Kidney (tissue), 14 donors: Measurements from ENCODE around the gene ZBTB40. TPM values are rescaled to one million over a fixed set of nuclear protein-coding genes. Genes with fewer than 3 reads are reported as not detected.

Experiments used
- DNase-seq, 5 donors: peaks; one replicate each; pipeline ENCODE4 v3.0.0-alpha.2; 2013 to 2020
- FAIRE-seq: peaks from 2 replicates; lab custom pipeline; 2012; peaks lifted over from hg19 to GRCh38; lab: Jason Lieb, UNC
- H3K27ac ChIP-seq, 2 donors: one replicate each; pipeline ENCODE4 v1.7.0; 2013; ENCODE audit warnings: low read depth in 2 of 2, low read length in 2 of 2, inconsistent platforms in 1 of 2
- H3K27me3 ChIP-seq: one replicate; pipeline ENCODE4 v1.7.1; 2013; ENCODE audit warnings: low read length, inconsistent platforms; ENCODE audit not compliant: control insufficient read depth, insufficient read depth
- H3K36me3 ChIP-seq, 3 donors: one replicate each; pipeline versions ENCODE4 v1.7.0 to v1.7.1; 2013; ENCODE audit warnings: low read length in 3 of 3, control low read depth in 1 of 3, inconsistent platforms in 1 of 3; ENCODE audit not compliant: insufficient read depth in 3 of 3, control insufficient read depth in 2 of 3
- H3K4me1 ChIP-seq, 3 donors: one replicate each; pipeline versions ENCODE4 v1.7.0 to v1.7.1; 2013; ENCODE audit warnings: low read length in 3 of 3, inconsistent platforms in 1 of 3, low read depth in 1 of 3; ENCODE audit not compliant: control insufficient read depth in 2 of 3, insufficient read depth in 2 of 3
- H3K4me3 ChIP-seq, 3 donors: one replicate each; pipeline versions ENCODE4 v1.7.0 to v1.8.1; 2013; ENCODE audit warnings: low read length in 3 of 3, control low read depth in 1 of 3, inconsistent platforms in 1 of 3
- H3K9ac ChIP-seq, 3 donors: one replicate each; pipeline versions ENCODE4 v1.7.0 to v1.7.1; 2013; ENCODE audit warnings: low read length in 3 of 3, control low read depth in 1 of 3, inconsistent platforms in 1 of 3
- H3K9me3 ChIP-seq, 3 donors: one replicate each; pipeline versions ENCODE4 v1.7.0 to v1.7.1; 2013; ENCODE audit warnings: low read length in 3 of 3, control low read depth in 1 of 3, inconsistent platforms in 1 of 3; ENCODE audit not compliant: control insufficient read depth in 2 of 3, insufficient read depth in 1 of 3
- intact Hi-C: fragments of 100-400 bp; cut with DNase I; formaldehyde crosslinking; loops from one replicate; pipeline ENCODE4 v1.11.1; 2022
- polyA plus RNA-seq: library from polyadenylated mRNA; stranded (reverse); fragments of 350-450 nt; fragmentation: Illumina TruSeq; extraction: RNeasy Lipid Tissue Mini Kit (QIAGEN cat#74804); gene quantifications from one replicate; pipeline ENCODE4 v1.2.3, GENCODE V29; 2014; ENCODE audit warnings: low read depth, low replicate concordance; ENCODE audit not compliant: insufficient read depth
- total RNA-seq: library from RNA; stranded (reverse); fragmentation: NEBNext Ultra II Directional; extraction: Animal tissue kit (Norgen Biotek cat#: 25700); gene quantifications from one replicate; pipeline ENCODE4 v1.2.1, GENCODE V29; 2021
- TF ChIP-seq, protein P1 (sequence below): IDR thresholded peaks from 3 replicates; pipeline ENCODE4 v1.5.1; 2012; ENCODE audit warnings: mild to moderate bottlenecking, moderate library complexity, borderline replicate concordance; ENCODE audit not compliant: insufficient read depth; ENCODE audit errors: extremely low read depth
- donor health status: control.
- donor health status: control.
- donor health status: control.
- donor health status: control.
- donor health status: control.
- donor health status: DM: yes; HTN: yes; CAD: no.
- donor health status: Normal renal cell carcinoma (clear cell type).

Gene ZBTB40
- total and polyA plus RNA-seq, 2 donors from 2014 or later = 4.3 to 17.4 TPM

DNA sequence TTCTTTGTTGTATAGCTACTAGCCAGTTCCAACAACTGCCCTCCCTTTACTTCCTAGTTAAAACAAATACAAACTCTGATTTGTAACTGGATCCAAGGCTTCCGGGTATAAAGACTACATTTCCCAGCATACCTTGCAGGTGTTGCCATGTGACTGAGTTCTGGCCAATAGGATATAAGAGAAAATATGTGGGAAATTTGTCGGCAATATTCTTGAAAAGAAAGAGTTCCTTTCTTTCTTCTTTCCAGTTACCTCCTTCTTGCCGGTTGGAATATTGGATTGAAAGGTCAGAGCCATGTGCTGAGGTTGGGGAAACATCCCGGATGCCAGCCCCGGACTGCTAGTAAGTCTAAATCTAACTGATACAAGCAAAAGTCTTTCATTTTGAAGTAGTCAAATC is 23.0 kb upstream of the ZBTB40 start:
- intact Hi-C loops = no loop called here
- no peaks in the 10 kb centered on the region for H3K36me3 ChIP-seq
- H3K4me1 ChIP-seq = no peaks in the 10 kb centered on the region
- no peaks in the 10 kb centered on the region for H3K27me3 ChIP-seq
- FAIRE-seq (no peak), DNase-seq (peak in 2 of 5 donors; percentile 62 to 76)
- peak overlapping the region in 1 of 3 donors; percentile 28 for H3K9ac ChIP-seq
- TF ChIP-seq, protein P1, sequence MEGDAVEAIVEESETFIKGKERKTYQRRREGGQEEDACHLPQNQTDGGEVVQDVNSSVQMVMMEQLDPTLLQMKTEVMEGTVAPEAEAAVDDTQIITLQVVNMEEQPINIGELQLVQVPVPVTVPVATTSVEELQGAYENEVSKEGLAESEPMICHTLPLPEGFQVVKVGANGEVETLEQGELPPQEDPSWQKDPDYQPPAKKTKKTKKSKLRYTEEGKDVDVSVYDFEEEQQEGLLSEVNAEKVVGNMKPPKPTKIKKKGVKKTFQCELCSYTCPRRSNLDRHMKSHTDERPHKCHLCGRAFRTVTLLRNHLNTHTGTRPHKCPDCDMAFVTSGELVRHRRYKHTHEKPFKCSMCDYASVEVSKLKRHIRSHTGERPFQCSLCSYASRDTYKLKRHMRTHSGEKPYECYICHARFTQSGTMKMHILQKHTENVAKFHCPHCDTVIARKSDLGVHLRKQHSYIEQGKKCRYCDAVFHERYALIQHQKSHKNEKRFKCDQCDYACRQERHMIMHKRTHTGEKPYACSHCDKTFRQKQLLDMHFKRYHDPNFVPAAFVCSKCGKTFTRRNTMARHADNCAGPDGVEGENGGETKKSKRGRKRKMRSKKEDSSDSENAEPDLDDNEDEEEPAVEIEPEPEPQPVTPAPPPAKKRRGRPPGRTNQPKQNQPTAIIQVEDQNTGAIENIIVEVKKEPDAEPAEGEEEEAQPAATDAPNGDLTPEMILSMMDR = no peak
- no peaks in the 10 kb centered on the region for H3K9me3 ChIP-seq
- peak overlapping the region; percentile 19 to 63 (median 58) for H3K4me3 ChIP-seq
- H3K27ac ChIP-seq = no peak overlapping the region

DNA sequence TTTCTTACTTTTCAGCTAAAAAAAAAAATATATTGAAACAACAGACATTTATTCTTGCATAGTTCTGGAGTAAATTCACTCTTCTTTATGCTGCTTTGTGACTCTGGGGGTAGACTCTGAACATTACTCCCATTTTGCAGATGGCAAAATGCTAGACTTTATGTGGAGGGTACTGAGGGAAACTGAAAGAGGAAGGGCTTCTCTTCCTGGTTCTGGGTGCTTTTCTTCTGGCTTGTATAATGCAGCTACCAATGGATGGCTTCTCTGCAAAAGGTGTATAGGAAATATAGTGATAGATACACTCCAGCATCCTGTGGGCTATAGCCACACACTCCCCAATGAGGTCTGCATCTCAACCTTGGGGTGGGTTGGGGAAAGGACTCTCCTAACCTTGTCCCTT is 19.7 kb upstream of the ZBTB40 start:
- intact Hi-C loops = no loop called here
- TF ChIP-seq, protein P1 = no peak
- DNase-seq (no peak), FAIRE-seq (no peak)
- Histone ChIP-seq H3K36me3 (no peaks in the 10 kb centered on the region), H3K27me3 (no peaks in the 10 kb centered on the region), H3K27ac (no peak overlapping the region), H3K4me1 (no peaks in the 10 kb centered on the region), H3K9me3 (no peaks in the 10 kb centered on the region), H3K4me3 (no peak overlapping the region), H3K9ac (no peak overlapping the region)

DNA sequence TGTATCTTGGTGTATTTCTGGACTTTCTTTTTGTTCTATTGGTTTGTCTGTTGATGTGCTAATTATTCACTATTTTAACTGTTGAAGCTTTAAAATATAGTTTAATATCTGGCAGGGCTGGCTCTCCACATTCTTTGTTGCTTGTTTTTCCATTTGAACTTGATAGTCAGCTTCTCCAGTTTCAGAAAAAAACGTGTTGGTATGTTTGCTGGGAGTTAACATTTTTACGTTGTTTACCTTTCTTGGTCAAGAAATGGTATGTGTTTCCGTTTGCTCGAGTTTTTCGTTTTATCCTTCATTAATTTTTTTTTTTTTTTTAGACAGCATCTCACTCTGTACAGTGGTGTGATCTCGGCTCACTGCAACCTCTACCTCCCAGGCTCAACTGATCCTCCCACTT is 16.9 kb upstream of the ZBTB40 start:
- TF ChIP-seq, protein P1 = no peak
- H3K9ac ChIP-seq = no peak overlapping the region
- DNase-seq (no peak), FAIRE-seq (no peak)
- no peaks in the 10 kb centered on the region for H3K36me3 ChIP-seq
- H3K9me3 ChIP-seq = peaks cover 0 to 5% (median 0%) of the 10 kb centered on the region in 3 donors
- intact Hi-C loops = no loop called here
- no peaks in the 10 kb centered on the region for H3K27me3 ChIP-seq
- no peak overlapping the region for H3K27ac ChIP-seq
- H3K4me1 ChIP-seq = no peaks in the 10 kb centered on the region
- no peak overlapping the region for H3K4me3 ChIP-seq

DNA sequence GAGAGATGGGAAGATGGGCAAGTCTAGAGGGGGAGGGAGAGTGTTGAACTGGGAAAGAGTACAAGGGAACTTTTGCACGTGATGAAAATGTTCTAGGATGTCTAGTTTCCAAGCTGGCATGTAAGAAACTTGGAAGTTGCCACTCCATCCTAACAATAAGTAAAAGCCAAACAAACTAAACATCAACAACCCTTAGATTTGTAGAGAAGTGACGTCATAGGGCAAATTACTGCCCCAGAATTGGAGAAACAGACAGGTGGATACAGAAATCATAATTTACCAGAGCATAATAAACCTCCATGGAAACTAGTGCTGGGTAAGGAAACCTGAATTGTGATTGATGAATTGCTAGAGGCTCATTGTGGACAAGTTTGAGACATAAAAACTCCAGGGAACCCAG is 14.7 kb upstream of the ZBTB40 start:
- FAIRE-seq (no peak), DNase-seq (no peak)
- H3K4me3 ChIP-seq = no peak overlapping the region
- no peaks in the 10 kb centered on the region for H3K27me3 ChIP-seq
- TF ChIP-seq, protein P1 = no peak
- H3K9me3 ChIP-seq = peaks cover 0 to 12% (median 0%) of the 10 kb centered on the region in 3 donors
- intact Hi-C loops = no loop called here
- H3K27ac ChIP-seq = no peak overlapping the region
- H3K4me1 ChIP-seq = no peaks in the 10 kb centered on the region
- no peaks in the 10 kb centered on the region for H3K36me3 ChIP-seq
- H3K9ac ChIP-seq = no peak overlapping the region
